ENCODE measurements around the gene MBTD1. TPM values are rescaled to one million over a fixed set of nuclear protein-coding genes. Genes with fewer than 3 reads are reported as not detected.

MBTD1 gene
- total RNA-seq, 4 donors from 2014 or later, result 15.3 to 91.7 (median 25.8) TPM

GRCh38 chr17:51289696-51290111 lies 29.9 kb upstream of the MBTD1 start:
- no peaks in the 10 kb centered on the region for H3K9me3 ChIP-seq
- DNase-seq (ENCODE audit: low spot score in 2 of 2), result no peak
- H3K4me1 ChIP-seq, result no peaks in the 10 kb centered on the region
- WGBS, result 83% methylated on average over 2 of the region's 2 CpGs
- no peak overlapping the region for H3K4me3 ChIP-seq
- no peak overlapping the region for H3K27ac ChIP-seq
- H3K27me3 ChIP-seq, result no peaks in the 10 kb centered on the region
- no peak for TF ChIP-seq EP300 (IDR thresholded peaks at IDR 0.05)
- TF ChIP-seq CTCF (IDR thresholded peaks at IDR 0.05), result no peak
- TF ChIP-seq POLR2AphosphoS5 (IDR thresholded peaks at IDR 0.05), result no peak
- no peak for TF ChIP-seq POLR2A (IDR thresholded peaks at IDR 0.05)
- H3K36me3 ChIP-seq, result peaks cover 89% of the 10 kb centered on the region

DNA sequence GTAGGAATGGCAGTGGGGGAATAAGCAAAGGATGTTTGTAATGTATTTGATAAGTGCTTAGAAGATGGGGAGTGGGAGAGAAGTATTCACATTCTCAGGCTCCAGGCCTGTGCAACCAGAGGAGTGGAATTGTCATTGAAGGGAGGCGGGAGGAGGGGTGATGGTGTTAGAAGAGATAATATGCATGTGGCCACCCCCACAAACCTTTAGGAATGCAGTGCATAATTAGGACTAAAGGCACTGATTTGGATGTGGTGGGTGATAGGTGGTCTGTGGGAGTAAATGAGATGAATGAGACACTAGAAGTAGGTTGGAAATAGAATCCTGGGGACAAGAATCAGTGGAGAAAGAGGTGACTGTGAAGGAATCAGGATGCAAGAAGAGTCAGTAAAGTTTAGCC lies 27.6 kb upstream of the MBTD1 start:
- no peak for TF ChIP-seq EP300 (IDR thresholded peaks at IDR 0.05)
- 97% methylated on average over 1 of the region's 1 CpG for WGBS
- no peak overlapping the region for H3K27ac ChIP-seq
- no peaks in the 10 kb centered on the region for H3K27me3 ChIP-seq
- DNase-seq (ENCODE audit: low spot score in 2 of 2), result no peak
- H3K9me3 ChIP-seq, result no peaks in the 10 kb centered on the region
- peaks cover 90% of the 10 kb centered on the region for H3K36me3 ChIP-seq
- H3K4me1 ChIP-seq, result no peaks in the 10 kb centered on the region
- H3K4me3 ChIP-seq, result no peak overlapping the region

DNA sequence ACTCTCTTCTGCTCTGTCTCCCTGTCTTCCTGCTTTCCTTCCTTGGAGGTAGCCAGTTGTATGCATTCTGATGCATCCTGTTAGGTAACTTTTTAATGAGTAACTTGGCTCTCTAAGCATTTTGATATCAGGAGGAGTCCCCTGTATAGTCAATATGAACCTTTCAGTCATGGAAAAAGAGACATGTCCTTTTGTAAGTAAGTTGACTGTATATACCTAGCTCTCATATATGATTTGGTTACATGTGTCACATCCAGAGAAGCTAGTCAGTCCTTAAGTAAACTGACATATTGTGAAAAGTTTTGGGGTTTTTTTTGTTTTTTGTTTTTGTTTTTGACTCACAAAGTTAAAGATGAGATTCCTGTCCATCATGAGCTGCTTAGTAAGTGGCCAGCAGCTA lies 19.3 kb upstream of the MBTD1 start:
- Histone ChIP-seq H3K27ac (no peak overlapping the region), H3K36me3 (peaks cover 94% of the 10 kb centered on the region), H3K9me3 (no peaks in the 10 kb centered on the region), H3K4me3 (no peak overlapping the region), H3K27me3 (no peaks in the 10 kb centered on the region), H3K4me1 (no peaks in the 10 kb centered on the region)
- no peak for DNase-seq (ENCODE audit: low spot score in 2 of 2)
- TF ChIP-seq POLR2A (IDR thresholded peaks at IDR 0.05) (no peak), POLR2AphosphoS5 (IDR thresholded peaks at IDR 0.05) (no peak), CTCF (IDR thresholded peaks at IDR 0.05) (no peak), EP300 (IDR thresholded peaks at IDR 0.05) (no peak)

GRCh38 chr17:51275381-51275780 lies 15.5 kb upstream of the MBTD1 start:
- 93% methylated on average over 1 of the region's 1 CpG for WGBS
- H3K36me3 ChIP-seq, result peaks cover 94% of the 10 kb centered on the region
- H3K4me1 ChIP-seq, result no peaks in the 10 kb centered on the region
- no peak overlapping the region for H3K4me3 ChIP-seq
- no peak for TF ChIP-seq CTCF (IDR thresholded peaks at IDR 0.05)
- no peak for TF ChIP-seq POLR2AphosphoS5 (IDR thresholded peaks at IDR 0.05)
- no peak for TF ChIP-seq EP300 (IDR thresholded peaks at IDR 0.05)
- no peak for TF ChIP-seq POLR2A (IDR thresholded peaks at IDR 0.05)
- H3K27me3 ChIP-seq, result no peaks in the 10 kb centered on the region
- no peak for DNase-seq (ENCODE audit: low spot score in 2 of 2)
- H3K9me3 ChIP-seq, result no peaks in the 10 kb centered on the region
- no peak overlapping the region for H3K27ac ChIP-seq

GRCh38 chr17:51272812-51273211 lies 13.0 kb upstream of the MBTD1 start:
- no peak overlapping the region for H3K27ac ChIP-seq
- no peak for DNase-seq (ENCODE audit: low spot score in 2 of 2)
- H3K9me3 ChIP-seq, result no peaks in the 10 kb centered on the region
- TF ChIP-seq POLR2AphosphoS5 (IDR thresholded peaks at IDR 0.05) (no peak), POLR2A (IDR thresholded peaks at IDR 0.05) (no peak), EP300 (IDR thresholded peaks at IDR 0.05) (no peak), CTCF (IDR thresholded peaks at IDR 0.05) (no peak)
- no peaks in the 10 kb centered on the region for H3K4me1 ChIP-seq
- peaks cover 92% of the 10 kb centered on the region for H3K36me3 ChIP-seq
- no peaks in the 10 kb centered on the region for H3K27me3 ChIP-seq
- 96% methylated on average over 1 of the region's 1 CpG for WGBS
- H3K4me3 ChIP-seq, result no peak overlapping the region

DNA sequence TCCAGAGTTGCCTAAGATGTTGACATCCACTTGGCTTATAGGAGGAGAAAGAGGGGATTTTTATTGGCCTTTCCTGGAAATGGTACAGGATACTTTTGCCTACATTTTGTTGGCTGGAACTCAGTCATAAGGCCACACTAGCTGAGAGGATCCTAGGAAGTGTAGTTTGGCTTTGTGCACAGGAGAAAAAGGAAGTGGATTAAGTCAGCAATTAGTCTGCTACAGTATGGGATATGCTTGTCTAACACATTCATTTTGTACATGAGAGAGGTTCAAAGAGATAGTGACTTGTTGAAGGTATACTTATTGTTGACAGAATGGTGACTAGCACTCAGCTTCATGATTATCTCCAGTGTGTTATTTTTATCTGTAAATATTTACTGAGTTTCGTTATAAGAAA lies 10.8 kb upstream of the MBTD1 start:
- peaks cover 90% of the 10 kb centered on the region for H3K36me3 ChIP-seq
- no peaks in the 10 kb centered on the region for H3K4me1 ChIP-seq
- WGBS, result 74% methylated on average over 1 of the region's 1 CpG
- no peaks in the 10 kb centered on the region for H3K9me3 ChIP-seq
- no peak overlapping the region for H3K4me3 ChIP-seq
- TF ChIP-seq POLR2A (IDR thresholded peaks at IDR 0.05), result no peak
- TF ChIP-seq CTCF (IDR thresholded peaks at IDR 0.05), result no peak
- TF ChIP-seq POLR2AphosphoS5 (IDR thresholded peaks at IDR 0.05), result no peak
- no peak for TF ChIP-seq EP300 (IDR thresholded peaks at IDR 0.05)
- no peak for DNase-seq (ENCODE audit: low spot score in 2 of 2)
- H3K27ac ChIP-seq, result no peak overlapping the region
- H3K27me3 ChIP-seq, result no peaks in the 10 kb centered on the region

Measured in suprapubic skin (tissue), 4 donors.